Lung microvascular endothelial cell (primary cell): ENCODE measurements around the gene CIBAR2. TPM values are rescaled to one million over a fixed set of nuclear protein-coding genes. Genes with fewer than 3 reads are reported as not detected.

ENCODE experiments used
- DNase-seq, 2 donors: peaks; one replicate each; pipeline versions ENCODE4 v3.0.0 to v3.0.0-alpha.2; 2010; ENCODE audit warnings: low read depth in 2 of 2
- total RNA-seq: library from RNA; depleted of rRNA; stranded (reverse); fragments of >200 nt; gene quantifications from 2 replicates; pipeline ENCODE4 v1.2.1, GENCODE V29; 2014

CIBAR2 gene
- total RNA-seq = not detected in 2 replicates

DNA sequence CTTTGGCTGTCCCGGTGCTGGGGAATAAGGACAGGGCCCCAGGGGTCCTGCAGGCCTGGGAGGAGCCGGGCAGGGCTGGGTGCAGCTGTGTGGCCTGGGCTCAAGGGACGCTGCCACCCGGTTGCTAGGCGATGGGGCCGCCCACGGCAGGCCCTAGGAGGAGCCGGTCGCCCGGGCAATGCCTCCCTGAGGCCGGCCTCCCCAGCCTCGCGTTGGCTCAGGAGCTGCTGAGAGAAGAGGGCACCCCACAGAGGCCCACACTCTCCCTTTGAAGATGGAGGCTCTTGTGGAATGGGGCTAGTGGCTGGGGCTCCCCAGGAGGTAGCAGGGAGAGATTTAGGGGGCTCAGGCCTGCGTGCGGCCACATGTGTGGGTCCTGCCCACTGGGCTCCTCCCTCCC, at the start of gene CIBAR2:
Gene CIBAR2 (minus strand): TSS at position 109 of the 400 bp plus-strand sequence. CDS start 120 bp downstream, outside the sequence.
- DNase-seq = no peak

DNA sequence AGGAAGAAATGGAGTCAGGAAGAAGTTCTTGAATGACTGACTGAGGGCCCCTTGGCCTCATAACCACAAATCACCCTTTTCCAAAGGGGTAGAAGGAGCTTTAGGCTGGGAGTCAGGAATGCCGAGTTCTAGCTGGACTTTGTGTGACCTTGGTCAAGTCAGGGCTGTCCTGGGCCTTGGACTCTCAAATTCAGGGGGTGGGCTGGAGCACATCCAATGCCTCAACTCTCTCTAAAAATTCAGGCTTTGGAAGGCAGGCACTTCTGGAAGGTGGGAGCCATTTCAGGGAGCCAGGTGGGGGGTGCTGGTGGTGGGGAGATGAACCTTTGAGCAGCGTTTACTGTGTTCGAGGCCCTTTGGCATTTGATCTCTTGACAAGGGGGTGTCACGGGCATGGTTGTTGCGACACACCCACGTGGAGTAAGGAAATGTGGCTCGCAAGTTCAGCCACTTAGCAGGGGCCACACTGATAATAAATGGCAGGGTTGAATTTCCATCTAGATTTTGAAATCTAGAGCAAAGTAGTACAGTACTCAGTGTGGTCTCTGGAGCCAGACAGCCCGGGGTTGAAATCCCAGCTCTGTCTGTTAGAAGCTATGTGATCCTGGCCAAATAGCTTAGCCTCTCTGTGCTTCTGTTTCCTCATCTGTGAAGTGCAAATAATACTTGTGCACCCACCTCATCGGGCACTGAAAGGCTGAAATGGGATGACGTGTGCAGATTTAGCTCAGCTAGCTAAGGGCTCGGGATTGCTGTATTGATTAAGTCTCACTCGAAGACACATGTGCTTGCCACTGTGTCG, 47.1 kb upstream of the CIBAR2 start:
- DNase-seq = no peak

DNA sequence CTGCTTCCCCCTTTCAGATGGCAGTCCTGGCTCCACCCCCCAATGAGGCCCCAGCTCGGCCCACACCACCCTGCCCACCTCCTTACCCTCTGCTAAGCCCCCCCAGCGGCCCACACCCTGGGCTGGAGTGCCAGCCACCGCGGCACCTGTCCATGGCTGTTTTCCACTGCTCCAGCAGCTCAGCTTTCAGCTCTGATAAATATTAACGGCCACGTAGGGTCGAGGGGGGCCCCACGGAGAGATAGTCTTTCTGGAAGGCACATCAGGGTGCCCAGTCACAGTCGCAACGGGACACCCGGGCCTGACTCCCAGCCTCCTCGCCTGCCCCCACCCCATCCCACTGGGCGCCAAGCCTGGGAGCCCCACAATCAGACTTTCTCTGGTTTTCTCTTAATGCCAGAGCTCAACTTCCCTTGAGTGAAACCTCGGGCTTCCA, 46.5 kb upstream of the CIBAR2 start:
- DNase-seq = no peak

DNA sequence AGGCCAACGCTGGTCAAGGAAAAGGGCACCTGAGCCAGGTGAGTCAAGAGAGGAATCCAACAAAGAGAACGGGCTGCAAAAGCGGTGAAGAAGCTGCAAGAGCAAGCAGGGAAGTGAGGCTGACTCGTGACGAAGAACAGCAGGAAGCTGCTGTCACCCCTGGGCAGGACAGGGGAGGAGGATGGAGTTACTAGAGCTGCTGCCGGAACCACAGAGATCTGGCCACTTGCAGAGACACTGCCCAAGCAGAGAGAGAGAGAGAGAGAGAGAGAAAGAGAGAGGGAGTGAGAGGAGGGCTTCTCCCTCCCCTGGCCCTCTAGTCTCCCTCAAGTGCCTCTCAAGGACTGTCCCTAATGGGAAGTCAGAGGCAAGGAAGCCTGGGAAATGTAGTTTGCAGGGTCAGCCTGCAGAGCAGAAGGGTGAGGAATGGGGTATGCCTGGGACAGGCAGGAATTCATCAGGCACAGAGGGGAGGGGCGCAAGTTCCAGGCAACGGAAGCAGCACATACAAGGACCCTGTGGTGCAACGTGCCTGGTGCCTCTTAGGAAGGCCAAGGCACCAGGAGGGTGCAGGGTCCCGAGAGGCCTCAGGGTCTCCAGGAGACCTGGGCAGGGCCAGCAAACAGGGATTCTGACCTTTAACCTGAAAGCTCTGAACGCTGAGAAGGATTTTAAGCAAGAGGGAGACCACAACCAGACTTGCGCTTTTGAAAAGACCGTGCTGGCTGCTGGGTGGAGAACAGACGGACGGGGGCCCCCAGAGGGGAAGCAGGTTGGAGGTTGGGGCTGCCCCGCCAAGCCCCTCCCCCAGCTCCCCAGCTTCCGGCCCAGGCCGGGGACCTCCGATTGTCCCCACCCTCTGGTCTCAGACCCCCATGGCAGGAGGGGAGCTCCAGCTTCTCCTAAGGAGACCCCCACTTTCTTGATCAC, 45.8 kb upstream of the CIBAR2 start:
- DNase-seq = no peak

DNA sequence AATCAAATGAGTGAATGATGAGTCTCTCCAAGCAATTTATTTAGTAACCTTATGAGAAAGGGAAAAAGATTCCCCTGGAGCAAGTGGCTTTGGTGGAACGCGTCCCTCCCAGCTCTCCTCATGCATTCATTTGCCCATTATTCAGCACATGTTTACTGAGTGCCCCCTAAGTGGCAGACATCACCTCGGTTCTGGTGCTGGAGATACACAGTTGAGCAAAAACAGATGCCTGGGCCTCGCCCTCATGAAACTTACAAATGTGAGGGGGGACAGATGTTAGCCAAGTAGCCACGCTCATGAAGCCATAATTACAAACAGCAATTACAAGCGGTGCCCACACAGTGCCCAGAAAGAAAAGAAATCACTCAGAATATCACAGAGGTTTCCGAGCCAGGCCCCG, 45.1 kb upstream of the CIBAR2 start:
- DNase-seq = no peak

DNA sequence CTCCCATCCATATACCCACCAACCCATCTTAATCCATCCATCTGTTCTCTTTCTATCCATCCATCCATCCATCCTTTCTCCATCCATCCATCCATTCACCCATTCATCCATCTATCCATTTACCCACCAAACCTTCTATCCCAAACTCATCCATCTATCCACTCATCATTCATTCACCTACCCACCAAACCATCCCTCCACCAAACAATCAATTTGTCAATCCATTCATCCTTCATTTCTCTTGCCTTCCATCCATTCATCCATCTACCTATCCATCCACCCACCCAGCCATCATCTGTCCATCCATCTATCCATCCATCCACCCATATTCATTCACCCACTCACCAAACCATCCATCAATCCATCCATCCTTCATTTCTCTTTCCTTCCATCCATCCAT, 44.6 kb upstream of the CIBAR2 start:
- no peak for DNase-seq

DNA sequence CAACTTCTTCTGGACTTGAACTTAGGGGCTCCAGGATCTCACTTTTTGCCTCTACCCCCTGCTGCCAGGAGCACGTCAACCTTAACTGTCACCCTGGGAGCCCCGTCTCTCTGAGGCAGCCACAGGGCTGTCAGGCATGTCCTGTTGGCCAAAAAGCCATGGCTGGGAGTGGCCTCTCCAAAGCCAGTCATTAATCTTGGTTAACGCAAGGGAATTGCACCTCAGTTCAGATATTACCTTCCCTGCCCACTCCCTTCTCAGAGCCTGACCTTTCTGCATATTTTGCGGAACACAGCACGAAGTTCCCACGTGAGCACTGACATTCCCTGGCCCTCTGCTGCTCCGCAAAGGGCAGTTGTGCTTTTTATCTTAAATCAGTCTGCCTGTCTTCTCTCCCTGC, 44.2 kb upstream of the CIBAR2 start:
- no peak for DNase-seq

DNA sequence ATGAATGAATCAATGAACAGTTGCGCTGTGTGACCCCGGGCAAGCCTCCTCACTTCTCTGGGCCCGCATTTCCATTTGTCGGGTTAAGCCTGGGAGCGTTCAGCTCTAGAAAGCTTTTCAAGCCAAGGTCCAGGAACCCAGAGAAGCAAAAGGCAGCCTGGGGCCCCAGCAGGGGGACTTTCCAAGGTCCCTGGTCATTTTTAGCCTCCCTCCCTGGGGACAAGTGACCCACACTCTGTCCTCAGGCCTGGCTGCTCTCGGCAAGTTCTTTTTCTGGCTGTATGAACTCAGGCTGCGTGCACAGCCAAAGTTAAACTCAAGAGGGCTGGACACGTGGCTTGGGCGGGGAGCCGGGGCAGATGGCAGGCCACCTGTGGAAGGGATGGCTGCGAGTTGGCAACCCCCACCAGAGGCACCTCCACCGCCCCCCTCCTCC, 41.4 kb upstream of the CIBAR2 start:
- no peak for DNase-seq

DNA sequence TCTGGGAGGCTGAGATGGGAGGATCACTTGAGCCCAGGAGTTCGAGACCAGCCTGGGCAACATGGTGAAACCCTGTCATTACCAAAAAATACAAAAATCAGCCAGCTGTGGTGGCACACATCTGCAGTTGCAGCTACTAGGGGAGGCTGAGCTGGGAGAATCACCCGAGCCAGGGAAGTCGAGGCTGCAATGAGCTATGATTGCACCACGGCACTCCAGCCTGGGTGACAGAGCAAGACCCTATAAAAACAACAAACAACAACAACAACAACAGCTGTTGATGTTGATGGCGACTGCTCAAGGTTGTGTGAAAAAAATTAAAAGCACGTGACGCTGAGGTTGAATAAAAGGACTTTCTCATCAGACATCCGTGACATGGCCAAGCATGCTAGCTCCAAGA, 40.8 kb upstream of the CIBAR2 start:
- DNase-seq = no peak

DNA sequence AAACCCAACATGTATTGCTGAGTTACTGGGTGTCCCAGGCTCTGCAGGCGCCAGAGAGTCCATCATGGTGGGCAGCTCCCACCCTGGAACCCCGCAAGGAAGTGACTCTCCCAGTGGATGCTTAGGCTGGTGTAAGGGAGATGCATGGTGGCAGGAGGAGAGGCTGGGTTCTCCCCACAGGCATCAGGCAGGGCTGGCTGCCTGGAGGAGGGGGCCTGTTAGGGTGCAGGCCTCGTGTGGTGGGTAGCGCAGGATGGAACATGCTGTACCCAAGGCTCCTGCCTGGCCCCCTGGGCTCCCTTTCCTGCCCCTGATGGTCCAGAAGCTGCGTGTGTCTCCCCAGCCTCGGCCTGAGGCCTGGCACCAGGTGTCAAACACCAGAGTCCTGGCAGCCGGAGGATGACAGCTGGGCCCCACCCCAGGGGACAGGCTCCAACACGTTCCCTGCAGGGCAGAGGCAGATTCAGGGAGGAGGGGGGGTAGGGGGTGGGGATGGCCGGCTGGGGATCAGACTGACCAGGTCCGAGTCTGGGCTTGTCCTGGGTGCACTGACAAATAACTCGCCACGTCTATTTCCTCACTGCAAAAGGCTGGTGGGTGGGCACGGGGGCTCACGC, 40.2 kb upstream of the CIBAR2 start:
- DNase-seq = no peak

DNA sequence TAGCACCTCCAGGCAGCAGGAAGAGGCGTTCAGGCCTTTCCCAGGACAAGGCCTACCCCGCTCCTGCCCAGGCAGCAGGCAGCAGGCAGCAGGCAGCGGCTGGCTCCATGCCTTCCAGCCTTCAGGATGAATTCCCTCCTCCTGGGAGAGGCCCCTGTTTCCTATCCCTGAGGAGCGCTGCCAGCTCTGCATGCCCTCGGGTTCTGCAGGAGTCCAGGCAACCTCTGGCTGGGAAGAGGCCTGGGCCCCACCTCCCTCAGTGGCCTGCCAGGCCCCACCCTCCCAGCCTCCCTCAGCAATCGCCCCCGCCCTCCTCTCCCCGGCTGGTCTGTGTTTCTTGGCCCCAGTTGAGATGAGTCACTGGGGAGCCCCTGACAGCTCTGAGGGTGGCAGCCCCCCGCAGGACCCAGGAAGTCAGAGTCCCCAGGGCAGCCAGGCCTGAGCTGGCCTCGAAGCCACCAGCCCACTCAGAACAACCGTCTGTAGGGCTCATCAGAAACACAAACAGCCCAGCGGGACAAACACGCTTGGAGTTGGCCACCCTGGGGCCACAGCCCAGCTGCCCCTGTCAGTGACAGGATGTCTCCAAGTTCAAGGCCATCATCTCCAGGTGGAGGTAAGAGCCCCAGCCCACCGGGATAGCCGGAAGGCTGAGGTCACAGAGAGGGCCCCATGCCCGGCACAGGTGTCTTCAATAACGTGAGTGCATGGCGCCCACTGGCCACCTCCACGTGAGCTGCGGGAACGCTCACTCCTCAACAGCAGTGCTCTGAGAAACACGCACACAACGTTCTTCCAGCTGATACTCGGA, 39.5 kb upstream of the CIBAR2 start:
- DNase-seq = peak; percentile 46 to 48

DNA sequence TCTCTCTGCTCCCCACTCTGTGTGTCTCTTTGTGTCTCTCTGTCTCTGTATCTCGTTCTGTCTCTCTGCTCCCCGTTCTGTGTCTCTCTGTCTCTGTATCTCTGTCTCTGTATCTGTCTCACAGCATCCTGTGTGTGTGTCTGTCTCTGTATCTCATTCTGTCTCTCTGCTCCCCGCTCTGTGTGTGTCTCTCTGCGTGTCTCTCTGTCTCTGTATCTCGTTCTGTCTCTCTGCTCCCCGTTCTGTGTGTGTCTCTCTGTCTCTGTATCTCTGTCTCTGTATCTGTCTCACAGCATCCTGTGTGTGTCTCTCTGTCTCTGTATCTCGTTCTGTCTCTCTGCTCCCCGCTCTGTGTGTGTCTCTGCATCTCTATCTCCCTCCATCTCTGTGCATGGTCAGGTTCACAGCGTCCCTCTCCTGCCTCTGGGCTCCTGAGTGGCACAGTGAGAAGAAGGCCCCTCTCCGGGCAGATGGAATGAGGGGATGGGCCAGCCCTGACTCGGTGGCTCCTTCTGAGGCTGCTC, 38.9 kb upstream of the CIBAR2 start:
- DNase-seq = no peak

DNA sequence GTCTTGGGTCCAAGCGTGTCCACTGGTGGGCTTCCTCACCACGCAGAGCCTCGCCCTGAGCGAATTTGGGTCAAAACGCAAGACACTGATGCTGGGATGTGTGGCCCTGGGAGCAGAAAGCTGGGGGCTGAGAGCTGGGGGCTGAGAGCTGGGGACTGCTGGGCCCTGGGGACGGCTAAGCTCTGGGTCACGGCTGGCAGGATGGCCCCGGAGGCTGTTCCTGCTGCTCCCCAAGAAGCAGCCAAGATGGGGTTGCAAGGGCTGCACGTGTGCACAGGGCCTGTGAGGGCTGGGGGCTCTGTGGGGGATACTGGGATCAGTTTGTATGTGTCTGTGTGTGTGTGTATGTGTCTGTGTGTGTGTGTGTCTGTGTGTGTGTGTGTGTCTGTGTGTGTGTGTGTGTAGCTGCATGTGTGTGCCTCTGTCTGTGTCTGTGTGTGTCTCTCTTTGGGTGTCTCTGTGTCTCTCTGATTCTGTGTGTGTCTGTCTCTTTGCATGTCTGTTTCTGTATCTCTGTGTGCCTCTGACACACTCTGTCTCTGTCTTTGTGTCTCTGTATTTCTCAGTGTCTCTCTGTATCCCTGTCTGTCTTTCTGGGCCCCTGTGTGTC, 38.2 kb upstream of the CIBAR2 start:
- DNase-seq = no peak

DNA sequence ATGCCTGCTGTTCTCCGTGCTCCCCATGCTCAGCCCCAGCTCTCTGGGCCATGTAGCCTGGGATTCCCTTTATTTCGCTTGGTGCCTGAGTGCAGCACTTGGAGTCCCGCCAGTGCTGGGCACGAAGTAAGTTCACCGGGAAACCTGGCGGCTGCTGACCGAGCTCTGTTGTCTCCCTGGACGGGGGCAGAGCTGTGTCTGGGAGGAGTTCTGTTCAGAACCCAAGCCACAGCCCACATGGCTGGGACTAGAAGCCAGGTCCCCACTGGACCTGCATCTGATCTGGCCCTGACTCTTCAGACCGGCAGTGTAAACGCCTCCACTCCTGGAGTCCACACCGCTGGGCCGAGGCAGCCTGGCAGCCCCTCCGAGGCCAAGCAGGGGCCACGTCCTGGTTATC, 37.5 kb upstream of the CIBAR2 start:
- peak in 1 of 2 donors; percentile 42 for DNase-seq

DNA sequence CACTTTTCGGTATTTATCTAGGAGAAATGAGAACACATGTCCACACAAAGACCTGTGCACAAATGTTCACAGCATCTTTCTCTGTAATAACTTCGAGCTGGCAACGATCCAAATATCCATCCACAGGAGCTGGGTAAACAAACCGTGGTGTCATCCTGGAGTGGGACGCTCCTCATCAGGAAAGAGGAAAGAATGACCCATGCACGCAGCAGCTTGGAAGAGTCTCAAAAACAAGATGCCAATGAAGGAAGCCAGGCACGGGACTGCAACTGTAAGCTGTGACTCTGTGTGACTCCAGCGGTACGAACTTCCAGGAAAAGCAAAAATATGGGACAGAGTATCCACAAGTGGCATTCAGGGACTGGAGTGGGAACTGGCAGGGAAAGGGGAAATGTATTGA, 36.7 kb upstream of the CIBAR2 start:
- DNase-seq = peak; percentile 79 to 98

DNA sequence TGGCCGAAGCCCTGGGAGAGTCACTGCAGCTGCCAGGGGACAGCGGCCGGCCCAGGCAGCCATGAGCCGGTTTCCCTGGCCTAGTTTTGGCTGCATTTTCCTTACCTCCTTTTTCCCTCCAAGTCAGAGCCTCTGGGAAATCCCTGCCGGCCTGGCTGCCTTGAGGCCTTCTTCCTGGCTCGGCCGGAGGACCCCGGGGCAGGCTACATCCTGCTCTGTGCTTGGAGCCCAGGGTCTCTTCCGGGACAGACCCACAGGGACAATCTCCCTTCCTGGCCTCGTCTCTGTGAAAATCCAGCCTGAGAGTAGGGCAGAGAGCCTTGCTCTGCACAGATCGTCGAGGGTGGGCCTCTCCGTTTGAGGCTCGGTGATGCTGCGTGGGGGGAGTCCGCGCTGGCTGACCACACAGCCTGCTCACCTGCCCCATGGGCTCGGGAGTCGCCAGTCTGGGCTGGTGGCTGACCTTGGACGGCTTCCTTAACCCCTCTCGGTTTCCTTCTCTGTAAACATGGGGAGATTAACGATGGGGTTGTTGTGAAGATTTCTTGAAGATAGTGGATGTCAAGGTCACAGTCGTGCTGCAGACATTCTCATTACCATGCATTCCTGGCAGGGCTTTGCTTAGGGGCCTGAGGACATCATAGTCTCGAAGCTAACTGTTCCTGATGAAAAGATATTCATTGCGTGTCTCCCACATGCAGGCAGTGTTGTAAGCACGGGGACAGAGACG, 34.8 kb upstream of the CIBAR2 start:
- no peak for DNase-seq

DNA sequence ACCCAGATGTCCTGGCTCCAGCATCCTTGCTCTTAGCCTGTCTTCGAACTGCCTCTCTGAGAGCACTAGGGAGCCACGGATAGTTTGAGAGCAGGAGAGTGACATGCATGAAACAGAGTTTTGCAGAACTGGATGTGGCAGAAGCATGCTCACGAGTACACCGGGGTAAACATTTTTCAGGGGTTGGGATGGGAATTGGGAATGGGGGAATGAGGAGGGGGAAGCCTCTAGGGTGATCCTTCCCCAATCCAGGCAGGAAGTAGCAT, 34.2 kb upstream of the CIBAR2 start:
- DNase-seq = no peak

DNA sequence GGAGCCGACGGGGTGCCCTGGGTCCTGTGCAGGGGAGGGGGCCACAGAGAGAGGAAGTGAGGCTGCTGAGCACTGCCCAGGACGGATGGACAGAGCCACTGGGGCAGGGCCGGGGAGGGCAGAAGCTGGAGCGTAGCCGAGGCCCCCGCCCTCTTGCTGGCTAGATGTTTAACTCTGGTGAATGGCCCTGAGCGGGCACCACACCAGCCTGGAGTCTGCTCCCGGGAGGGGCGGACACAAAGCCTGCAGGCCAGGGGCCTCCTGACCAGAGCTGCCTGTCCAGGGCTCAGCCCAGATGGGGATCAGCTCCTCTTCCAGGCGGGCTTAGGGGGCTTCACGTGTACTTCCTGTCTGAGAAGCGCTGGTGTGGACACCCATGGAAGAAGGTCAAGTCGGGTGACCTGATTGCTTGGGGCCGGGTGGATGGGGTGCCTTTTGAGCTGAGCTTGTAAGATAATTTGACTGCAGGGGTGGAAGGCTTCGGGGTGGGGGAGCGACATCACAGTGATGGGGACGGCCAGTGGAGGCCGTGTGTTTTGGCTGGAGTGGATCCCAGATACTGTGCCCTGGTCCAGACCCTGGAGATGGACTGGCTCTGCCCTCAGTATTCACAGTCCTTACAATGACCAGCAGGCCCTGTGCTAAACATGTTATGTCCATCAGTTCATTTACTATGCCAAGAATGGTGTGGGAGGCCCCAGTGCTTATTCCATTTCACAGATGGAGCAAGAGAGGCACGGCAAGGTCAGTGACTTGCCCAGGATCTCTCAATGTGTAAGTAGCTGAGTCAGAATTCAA, 33.7 kb upstream of the CIBAR2 start:
- no peak for DNase-seq

DNA sequence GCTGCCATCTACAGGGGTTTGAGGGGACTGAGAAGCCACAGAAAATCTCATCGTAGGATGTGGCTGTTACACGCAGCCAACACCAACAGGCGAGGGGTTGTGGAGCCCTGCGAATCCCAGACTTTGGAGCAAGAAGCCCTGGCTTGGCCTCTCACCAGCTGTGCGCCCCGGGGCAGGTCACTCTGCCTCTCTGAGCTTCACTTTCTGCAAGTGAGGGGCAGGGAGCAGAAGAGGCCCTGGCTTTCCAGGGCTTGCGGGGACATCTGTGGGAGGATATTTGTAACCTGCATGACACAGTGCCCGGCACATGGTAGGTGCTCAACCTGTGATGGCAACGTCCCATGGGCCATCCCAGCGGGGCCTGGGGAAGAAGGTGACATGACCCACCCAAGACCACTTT, 32.9 kb upstream of the CIBAR2 start:
- DNase-seq = no peak
